K562 (cell line): ENCODE measurements around the gene SLBP. TPM values are rescaled to one million over a fixed set of nuclear protein-coding genes. Genes with fewer than 3 reads are reported as not detected.
A peak's percentile ranks its signal among the peaks of the same experiment; 100 is the strongest.

Source experiments
- CAMTA2 ChIP-seq: fragments of 250-450 bp; sonication (Bioruptor Pico); conservative IDR thresholded peaks from 2 replicates; pipeline ENCODE4 v1.5.1; 2022
- FOXK2 ChIP-seq, 2 experiments: fragments of 450-650 bp; IDR thresholded peaks in 1 of 2; conservative IDR thresholded peaks in 1 of 2; 2 replicates each; pipeline ENCODE4 v1.6.1; 2016; ENCODE audit warnings: low read depth in 2 of 2, mild to moderate bottlenecking in 1 of 2
- LCOR ChIP-seq: sonication (generic); formaldehyde crosslinking; IDR thresholded peaks from 2 replicates; pipeline ENCODE4 v1.8.0; 2022; ENCODE audit warnings: mild to moderate bottlenecking, missing genetic modification reagents
- MTA2 ChIP-seq: fragments of 450-650 bp; IDR thresholded peaks from 2 replicates; pipeline ENCODE4 v1.6.1; 2016; ENCODE audit warnings: low read depth
- SMAD1 ChIP-seq: fragments of 150-350 bp; IDR thresholded peaks from 2 replicates; pipeline ENCODE4 v1.6.1; 2014; ENCODE audit warnings: low read length, low read depth; ENCODE audit not compliant: partially characterized antibody
- SNIP1 ChIP-seq: fragments of 450-650 bp; IDR thresholded peaks from 2 replicates; pipeline ENCODE4 v1.7.1; 2017; ENCODE audit warnings: low read depth, mild to moderate bottlenecking
- ZBTB1 ChIP-seq: sonication (generic); formaldehyde crosslinking; IDR thresholded peaks from 2 replicates; pipeline ENCODE4 v1.8.1; 2023; ENCODE audit warnings: missing genetic modification reagents, low read depth, mild to moderate bottlenecking, borderline replicate concordance
- ZNF551 ChIP-seq: fragments of 250-450 bp; sonication (Bioruptor Pico); IDR thresholded peaks from 2 replicates; pipeline ENCODE4 v1.5.0; 2021; ENCODE audit warnings: mild to moderate bottlenecking, moderate library complexity
- ZNF717 ChIP-seq: fragments of 250-450 bp; sonication (Bioruptor Pico); IDR thresholded peaks from 2 replicates; pipeline ENCODE4 v1.5.0; 2021
- polyA plus RNA-seq, 8 experiments: library from polyadenylated mRNA; depleted of rRNA in 4 of 8; stranded (reverse) in 5 of 8; unstranded in 3 of 8; fragments of >200 nt; fragmentation: Nextera tagmentation in 2 of 8; fragmentation: Illumina TruSeq in 1 of 8; extraction: Ambion mirVana in 2 of 8; extraction: Trizol in 1 of 8; gene quantifications; 2 replicates each; pipeline versions ENCODE4 v1.2.1 to v1.2.3, GENCODE V29; 2011 to 2014; ENCODE audit warnings: inconsistent platforms in 1 of 8, missing spikeins in 1 of 8
- total RNA-seq, 7 experiments: library from RNA; depleted of rRNA in 6 of 7; stranded (reverse); fragments of >200 nt in 6 of 7; fragmentation: Illumina TruSeq in 2 of 7; extraction: Trizol in 2 of 7; gene quantifications; 2 replicates each; pipeline versions ENCODE4 v1.2.1 to v1.2.3, GENCODE V29; 2011 to 2021; ENCODE audit warnings: low replicate concordance in 1 of 7
- TF ChIP-seq, protein P1 (sequence below), 2 experiments: fragments of 450-650 bp; IDR thresholded peaks; 2 replicates each; pipeline ENCODE4 v1.6.1; 2018; ENCODE audit warnings: mild to moderate bottlenecking in 2 of 2, low read depth in 1 of 2; ENCODE audit not compliant: partially characterized antibody in 2 of 2
- TF ChIP-seq, protein P2 (sequence below), 2 experiments: fragments of 450-650 bp in 1 of 2; sonication (generic) in 1 of 2; formaldehyde crosslinking in 1 of 2; IDR thresholded peaks; 2 replicates each; pipeline versions ENCODE4 v1.7.1 to v1.9.0; 2016 to 2022; ENCODE audit warnings: inconsistent platforms in 1 of 2, mild to moderate bottlenecking in 1 of 2, missing genetic modification reagents in 1 of 2
- TF ChIP-seq, protein P3 (sequence below), 2 experiments: IDR thresholded peaks; 2 replicates each; pipeline ENCODE4 v1.6.1; 2011; ENCODE audit warnings: borderline replicate concordance in 1 of 2, control low read depth in 1 of 2, low read depth in 1 of 2, low read length in 1 of 2, mild to moderate bottlenecking in 1 of 2, mixed read lengths in 1 of 2, moderate library complexity in 1 of 2; ENCODE audit not compliant: insufficient read depth in 1 of 2, insufficient read length in 1 of 2, poor library complexity in 1 of 2, severe bottlenecking in 1 of 2; ENCODE audit errors: extremely low read depth in 1 of 2

The SLBP gene
- total and polyA plus RNA-seq, 9 of the 15 experiments (the other 6 are each of a cell fraction or from before 2014, with no cell fraction given): 49.4 to 221 (median 162) TPM

DNA sequence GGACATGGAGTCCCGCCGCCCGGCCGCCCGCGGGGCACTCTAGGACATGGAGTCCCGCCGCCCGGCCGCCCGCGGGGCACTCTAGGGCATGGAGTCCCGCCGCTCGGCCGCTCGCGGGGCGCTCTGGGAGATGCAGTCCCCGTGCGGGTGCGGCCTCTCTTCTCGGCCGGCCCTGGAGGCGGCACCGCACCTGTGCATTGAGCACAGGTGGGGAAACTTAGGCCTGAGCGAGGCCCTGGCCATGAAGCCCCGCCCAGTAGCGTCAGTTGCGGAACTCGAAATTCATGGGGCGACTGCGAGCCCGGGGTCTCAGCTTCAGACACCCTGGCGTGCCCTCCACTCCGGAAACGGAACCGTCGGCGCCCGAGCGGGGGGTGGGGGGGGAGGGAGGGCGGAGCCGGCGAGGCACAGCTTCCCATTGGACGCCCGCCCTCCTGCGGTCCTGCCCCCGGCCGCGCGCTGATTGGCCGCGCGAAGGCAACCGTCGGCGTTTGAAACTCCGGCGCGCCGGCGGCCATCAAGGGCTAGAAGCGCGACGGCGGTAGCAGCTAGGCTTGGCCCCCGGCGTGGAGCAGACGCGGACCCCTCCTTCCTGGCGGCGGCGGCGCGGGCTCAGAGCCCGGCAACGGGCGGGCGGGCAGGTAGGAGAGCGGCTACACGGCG is 9.0 kb upstream of the SLBP start, which contains the start of the genes TACC3 and TMEM129 (continued):
- TF ChIP-seq, protein P1, sequence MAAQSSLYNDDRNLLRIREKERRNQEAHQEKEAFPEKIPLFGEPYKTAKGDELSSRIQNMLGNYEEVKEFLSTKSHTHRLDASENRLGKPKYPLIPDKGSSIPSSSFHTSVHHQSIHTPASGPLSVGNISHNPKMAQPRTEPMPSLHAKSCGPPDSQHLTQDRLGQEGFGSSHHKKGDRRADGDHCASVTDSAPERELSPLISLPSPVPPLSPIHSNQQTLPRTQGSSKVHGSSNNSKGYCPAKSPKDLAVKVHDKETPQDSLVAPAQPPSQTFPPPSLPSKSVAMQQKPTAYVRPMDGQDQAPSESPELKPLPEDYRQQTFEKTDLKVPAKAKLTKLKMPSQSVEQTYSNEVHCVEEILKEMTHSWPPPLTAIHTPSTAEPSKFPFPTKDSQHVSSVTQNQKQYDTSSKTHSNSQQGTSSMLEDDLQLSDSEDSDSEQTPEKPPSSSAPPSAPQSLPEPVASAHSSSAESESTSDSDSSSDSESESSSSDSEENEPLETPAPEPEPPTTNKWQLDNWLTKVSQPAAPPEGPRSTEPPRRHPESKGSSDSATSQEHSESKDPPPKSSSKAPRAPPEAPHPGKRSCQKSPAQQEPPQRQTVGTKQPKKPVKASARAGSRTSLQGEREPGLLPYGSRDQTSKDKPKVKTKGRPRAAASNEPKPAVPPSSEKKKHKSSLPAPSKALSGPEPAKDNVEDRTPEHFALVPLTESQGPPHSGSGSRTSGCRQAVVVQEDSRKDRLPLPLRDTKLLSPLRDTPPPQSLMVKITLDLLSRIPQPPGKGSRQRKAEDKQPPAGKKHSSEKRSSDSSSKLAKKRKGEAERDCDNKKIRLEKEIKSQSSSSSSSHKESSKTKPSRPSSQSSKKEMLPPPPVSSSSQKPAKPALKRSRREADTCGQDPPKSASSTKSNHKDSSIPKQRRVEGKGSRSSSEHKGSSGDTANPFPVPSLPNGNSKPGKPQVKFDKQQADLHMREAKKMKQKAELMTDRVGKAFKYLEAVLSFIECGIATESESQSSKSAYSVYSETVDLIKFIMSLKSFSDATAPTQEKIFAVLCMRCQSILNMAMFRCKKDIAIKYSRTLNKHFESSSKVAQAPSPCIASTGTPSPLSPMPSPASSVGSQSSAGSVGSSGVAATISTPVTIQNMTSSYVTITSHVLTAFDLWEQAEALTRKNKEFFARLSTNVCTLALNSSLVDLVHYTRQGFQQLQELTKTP (IDR thresholded peaks at IDR 0.05; ENCODE audit: low read depth in 1 of 2, partially characterized antibody in 2 of 2): peak in 1 of 2 experiments; percentile 86
- TF ChIP-seq MTA2 (peak; percentile 42; the same call in 1 of the 2 replicates), SMAD1 (no peak), SNIP1 (no peak), CAMTA2 (CRISPR knock-in tag) (no peak), ZNF717 (CRISPR knock-in tag) (no peak), FOXK2 (conservative IDR thresholded peaks at IDR 0.05 in 1 of 2, IDR thresholded peaks at IDR 0.05 in 1 of 2; ENCODE audit: low read depth in 2 of 2) (0 out of 4 replicates have a peak, but pooled peaks of 1 of the 2 experiments have one; percentile 22), LCOR (CRISPR knock-in tag) (peak; percentile 24; the same call in 1 of the 2 replicates), ZBTB1 (CRISPR knock-in tag) (no peak), ZNF551 (CRISPR knock-in tag) (no peak)
- TF ChIP-seq, protein P2, sequence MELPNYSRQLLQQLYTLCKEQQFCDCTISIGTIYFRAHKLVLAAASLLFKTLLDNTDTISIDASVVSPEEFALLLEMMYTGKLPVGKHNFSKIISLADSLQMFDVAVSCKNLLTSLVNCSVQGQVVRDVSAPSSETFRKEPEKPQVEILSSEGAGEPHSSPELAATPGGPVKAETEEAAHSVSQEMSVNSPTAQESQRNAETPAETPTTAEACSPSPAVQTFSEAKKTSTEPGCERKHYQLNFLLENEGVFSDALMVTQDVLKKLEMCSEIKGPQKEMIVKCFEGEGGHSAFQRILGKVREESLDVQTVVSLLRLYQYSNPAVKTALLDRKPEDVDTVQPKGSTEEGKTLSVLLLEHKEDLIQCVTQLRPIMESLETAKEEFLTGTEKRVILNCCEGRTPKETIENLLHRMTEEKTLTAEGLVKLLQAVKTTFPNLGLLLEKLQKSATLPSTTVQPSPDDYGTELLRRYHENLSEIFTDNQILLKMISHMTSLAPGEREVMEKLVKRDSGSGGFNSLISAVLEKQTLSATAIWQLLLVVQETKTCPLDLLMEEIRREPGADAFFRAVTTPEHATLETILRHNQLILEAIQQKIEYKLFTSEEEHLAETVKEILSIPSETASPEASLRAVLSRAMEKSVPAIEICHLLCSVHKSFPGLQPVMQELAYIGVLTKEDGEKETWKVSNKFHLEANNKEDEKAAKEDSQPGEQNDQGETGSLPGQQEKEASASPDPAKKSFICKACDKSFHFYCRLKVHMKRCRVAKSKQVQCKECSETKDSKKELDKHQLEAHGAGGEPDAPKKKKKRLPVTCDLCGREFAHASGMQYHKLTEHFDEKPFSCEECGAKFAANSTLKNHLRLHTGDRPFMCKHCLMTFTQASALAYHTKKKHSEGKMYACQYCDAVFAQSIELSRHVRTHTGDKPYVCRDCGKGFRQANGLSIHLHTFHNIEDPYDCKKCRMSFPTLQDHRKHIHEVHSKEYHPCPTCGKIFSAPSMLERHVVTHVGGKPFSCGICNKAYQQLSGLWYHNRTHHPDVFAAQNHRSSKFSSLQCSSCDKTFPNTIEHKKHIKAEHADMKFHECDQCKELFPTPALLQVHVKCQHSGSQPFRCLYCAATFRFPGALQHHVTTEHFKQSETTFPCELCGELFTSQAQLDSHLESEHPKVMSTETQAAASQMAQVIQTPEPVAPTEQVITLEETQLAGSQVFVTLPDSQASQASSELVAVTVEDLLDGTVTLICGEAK (IDR thresholded peaks at IDR 0.05): peak; percentile 95
- TF ChIP-seq, protein P2 (CRISPR knock-in tag; IDR thresholded peaks at IDR 0.05): no peak
- TF ChIP-seq, protein P3, sequence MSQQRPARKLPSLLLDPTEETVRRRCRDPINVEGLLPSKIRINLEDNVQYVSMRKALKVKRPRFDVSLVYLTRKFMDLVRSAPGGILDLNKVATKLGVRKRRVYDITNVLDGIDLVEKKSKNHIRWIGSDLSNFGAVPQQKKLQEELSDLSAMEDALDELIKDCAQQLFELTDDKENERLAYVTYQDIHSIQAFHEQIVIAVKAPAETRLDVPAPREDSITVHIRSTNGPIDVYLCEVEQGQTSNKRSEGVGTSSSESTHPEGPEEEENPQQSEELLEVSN (IDR thresholded peaks at IDR 0.05; ENCODE audit: borderline replicate concordance in 1 of 2, extremely low read depth in 1 of 2, insufficient read depth in 1 of 2, insufficient read length in 1 of 2, low read depth in 1 of 2, low read length in 1 of 2, poor library complexity in 1 of 2, severe bottlenecking in 1 of 2): peak in 1 of 2 experiments; percentile 28
